Measurements from ENCODE around the gene NMNAT2.

NMNAT2 gene

DNA sequence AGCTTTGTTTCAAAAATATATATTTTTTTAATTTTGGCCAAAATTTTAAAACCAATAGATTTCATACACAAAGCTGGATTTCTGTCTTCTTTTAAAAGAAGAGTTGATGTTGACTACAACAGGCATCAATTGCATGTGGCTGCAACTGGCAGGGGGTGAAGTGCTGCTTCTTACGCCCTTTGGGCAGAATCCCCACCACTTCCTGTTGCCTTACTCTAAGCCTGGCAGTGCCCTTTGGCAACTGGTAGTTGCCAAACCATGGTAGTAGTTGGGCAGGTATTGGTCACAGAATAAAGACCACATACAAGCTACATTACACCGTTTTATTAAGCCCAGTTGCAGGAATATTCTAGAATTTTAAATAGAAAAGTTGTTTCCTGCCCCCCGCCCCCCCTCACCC, 215.1 kb downstream of the NMNAT2 start:
- DNase-seq, result no peak

DNA sequence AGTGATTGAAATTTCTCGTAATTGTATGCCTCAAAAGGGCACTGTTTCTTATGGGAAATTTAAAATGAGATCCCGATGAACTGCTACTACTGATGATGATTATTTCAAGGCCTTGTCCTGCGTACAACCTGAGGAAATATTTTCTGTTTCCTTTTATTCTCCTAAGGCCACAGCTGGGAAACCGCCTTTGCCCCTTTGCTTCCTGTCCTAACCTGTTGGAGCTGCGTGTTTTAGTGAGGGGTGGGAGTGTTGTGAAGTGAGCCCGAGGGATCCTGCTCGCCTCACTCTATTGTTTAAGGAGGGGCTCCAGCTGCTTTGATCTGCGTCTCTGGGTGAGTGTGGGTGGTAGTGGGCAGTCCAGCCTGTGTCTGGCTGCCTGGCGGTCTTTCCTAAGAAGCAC, 217.7 kb downstream of the NMNAT2 start:
- no peak for DNase-seq

DNA sequence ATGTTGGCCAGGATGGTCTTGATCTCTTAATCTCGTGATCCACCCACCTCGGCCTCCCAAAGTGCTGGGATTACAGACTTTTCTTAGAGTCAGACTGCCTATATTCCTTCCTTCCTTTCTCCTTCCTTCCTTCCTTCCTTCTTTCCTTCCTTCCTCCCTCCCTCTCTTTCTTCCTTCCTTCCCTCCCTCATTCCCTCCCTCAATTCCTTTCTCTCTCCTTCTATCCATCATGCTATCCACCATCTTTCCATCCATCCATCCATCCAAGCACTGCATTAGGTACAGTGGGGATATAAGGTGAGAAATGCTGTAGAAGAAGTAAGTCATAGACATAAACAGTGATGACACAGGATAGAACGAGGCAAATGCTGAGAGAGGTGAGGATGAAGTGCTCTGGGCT, 218.9 kb downstream of the NMNAT2 start:
- no peak for DNase-seq

DNA sequence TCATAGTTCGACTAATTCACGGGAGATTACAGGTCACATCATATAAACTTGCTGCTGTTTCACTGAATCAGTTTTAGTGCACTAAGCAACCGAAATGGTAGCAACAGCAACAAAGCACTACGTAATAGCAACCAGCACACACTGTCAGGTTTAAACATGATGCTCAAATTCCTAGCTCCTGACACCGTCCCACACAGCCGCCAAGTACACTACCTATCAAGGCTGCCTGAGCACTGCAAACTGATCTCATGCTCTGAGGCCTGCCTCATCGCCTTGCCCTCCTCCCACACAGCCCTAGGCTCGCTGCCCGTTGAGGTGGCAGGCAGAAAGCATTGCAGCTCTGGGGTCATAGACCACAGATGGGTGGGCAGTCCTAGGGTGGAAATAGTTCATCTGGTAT, 219.7 kb downstream of the NMNAT2 start:
- no peak for DNase-seq

All from CD4-positive, alpha-beta T cell treated with Interleukin-4 for 1 hour (primary cell).